Bronchial epithelial cell (primary cell): Measurements from ENCODE around the gene C20orf202. TPM values are rescaled to one million over a fixed set of nuclear protein-coding genes. Genes with fewer than 3 reads are reported as not detected.

Experiments used
- DNase-seq: peaks from one replicate; pipeline ENCODE4 v3.0.0-alpha.2; 2010; ENCODE audit warnings: low read depth
- FAIRE-seq: peaks from 2 replicates; lab custom pipeline; 2011; peaks lifted over from hg19 to GRCh38; lab: Jason Lieb, UNC
- H3K27me3 ChIP-seq: 2 replicates; pipeline ENCODE4 v1.5.1; 2011; ENCODE audit warnings: low read length; ENCODE audit not compliant: control insufficient read depth, insufficient read depth
- H3K36me3 ChIP-seq: 2 replicates; pipeline ENCODE4 v1.5.1; 2011; ENCODE audit warnings: low read length; ENCODE audit not compliant: control insufficient read depth, insufficient read depth
- H3K4me3 ChIP-seq: 2 replicates; pipeline ENCODE4 v1.5.1; 2011; ENCODE audit warnings: mild to moderate bottlenecking, low read depth, low read length, control low read depth
- CTCF ChIP-seq: IDR thresholded peaks from 2 replicates; pipeline ENCODE4 v1.5.1; 2011; ENCODE audit warnings: mild to moderate bottlenecking, moderate library complexity, low read length, control low read depth, inconsistent platforms; ENCODE audit not compliant: insufficient read depth, severe bottlenecking
- total RNA-seq: library from RNA; depleted of rRNA; stranded (reverse); fragments of >200 nt; gene quantifications from 2 replicates; pipeline ENCODE4 v1.2.1, GENCODE V29; 2014

Gene C20orf202
- total RNA-seq, 1 donor from 2014 or later: not detected

DNA sequence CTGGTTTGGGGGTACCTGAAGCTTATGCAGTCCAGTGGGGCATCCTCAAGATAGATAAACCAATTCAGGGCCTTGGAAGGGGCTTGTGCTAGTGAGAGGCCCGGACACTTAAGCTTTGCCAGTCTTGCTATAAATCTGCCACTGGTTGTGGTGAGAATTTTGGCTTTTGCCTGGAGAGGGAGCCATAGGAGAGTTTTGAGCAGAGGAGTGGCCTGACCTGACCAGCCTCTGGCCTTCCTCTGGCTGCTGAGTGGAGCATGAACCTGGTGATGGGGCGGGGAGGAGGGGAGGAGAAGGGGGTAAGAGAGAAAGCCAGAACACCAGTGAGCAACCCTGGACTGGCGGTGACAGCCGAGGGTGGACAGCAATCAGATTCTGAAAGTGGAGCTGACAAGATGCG, 25.6 kb upstream of the C20orf202 start:
- TF ChIP-seq CTCF: peak; percentile 15
- H3K36me3 ChIP-seq: peaks cover 2% of the 10 kb centered on the region
- FAIRE-seq: no peak
- peak; percentile 18 for DNase-seq
- peaks cover 2% of the 10 kb centered on the region for H3K27me3 ChIP-seq
- no peak overlapping the region for H3K4me3 ChIP-seq

- no peak for FAIRE-seq
- DNase-seq: no peak
- TF ChIP-seq CTCF: no peak
- H3K36me3 ChIP-seq: peaks cover under 1% of the 10 kb centered on the region
- H3K4me3 ChIP-seq: no peak overlapping the region
- peaks cover 4% of the 10 kb centered on the region for H3K27me3 ChIP-seq
Observed at GRCh38 chr20:1178103-1178502, 25.2 kb upstream of the C20orf202 start.

GRCh38 chr20:1178623-1179022, 24.6 kb upstream of the C20orf202 start:
- Histone ChIP-seq H3K4me3 (no peak overlapping the region), H3K36me3 (no peaks in the 10 kb centered on the region), H3K27me3 (peaks cover 5% of the 10 kb centered on the region)
- DNase-seq: no peak
- no peak for TF ChIP-seq CTCF
- FAIRE-seq: no peak

GRCh38 chr20:1180949-1181348, 22.3 kb upstream of the C20orf202 start:
- Histone ChIP-seq H3K4me3 (no peak overlapping the region), H3K27me3 (peaks cover 10% of the 10 kb centered on the region), H3K36me3 (no peaks in the 10 kb centered on the region)
- FAIRE-seq (no peak), DNase-seq (no peak)
- no peak for TF ChIP-seq CTCF

DNA sequence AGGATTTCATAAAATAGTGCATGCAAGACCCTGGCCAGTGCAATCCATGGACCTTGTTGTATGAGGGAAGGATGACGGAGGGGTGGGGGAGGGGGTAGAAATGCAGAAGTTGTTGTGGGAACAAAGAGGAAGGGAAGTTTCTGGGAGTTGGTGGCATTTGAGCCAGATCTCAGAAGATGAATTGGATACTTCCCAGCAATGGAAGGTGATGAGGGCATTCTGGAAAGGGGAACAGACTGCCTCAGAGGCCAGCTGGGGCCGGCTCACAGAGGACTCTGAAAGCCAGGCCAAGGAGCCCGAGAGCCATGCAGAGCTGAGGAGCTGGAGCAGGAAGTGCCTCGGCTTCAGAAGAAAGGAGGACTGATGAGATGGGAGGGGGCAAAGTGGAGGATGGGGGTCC, 21.1 kb upstream of the C20orf202 start:
- peaks cover 18% of the 10 kb centered on the region for H3K27me3 ChIP-seq
- no peak overlapping the region for H3K4me3 ChIP-seq
- no peak for TF ChIP-seq CTCF
- DNase-seq (no peak), FAIRE-seq (no peak)
- H3K36me3 ChIP-seq: no peaks in the 10 kb centered on the region

- no peak for TF ChIP-seq CTCF
- H3K36me3 ChIP-seq: no peaks in the 10 kb centered on the region
- FAIRE-seq: peak; percentile 64
- H3K27me3 ChIP-seq: peaks cover 18% of the 10 kb centered on the region
- no peak overlapping the region for H3K4me3 ChIP-seq
- no peak for DNase-seq
Observed at GRCh38 chr20:1183153-1183552, 20.1 kb upstream of the C20orf202 start.
